ENCODE measurements around the gene PLCB1. TPM values are rescaled to one million over a fixed set of nuclear protein-coding genes. Genes with fewer than 3 reads are reported as not detected.
A peak's percentile ranks its signal among the peaks of the same experiment; 100 is the strongest.

The PLCB1 gene
- total and polyA plus RNA-seq, 2 experiments from 2014 or later = 8.0 to 17.6 TPM

- Histone ChIP-seq H3K9me3 (ENCODE audit: low read depth) (no peaks in the 10 kb centered on the region), H3K36me3 (no peaks in the 10 kb centered on the region), H3K4me3 (no peak overlapping the region), H3K27ac (no peak overlapping the region), H3K27me3 (no peaks in the 10 kb centered on the region), H3K4me1 (ENCODE audit: low read depth) (no peaks in the 10 kb centered on the region)
- TF ChIP-seq CTCF (IDR thresholded peaks at IDR 0.05; ENCODE audit: low read depth, low read length) = no peak
- no peak for DNase-seq (ENCODE audit: low read depth in 1 of 2, low spot score in 1 of 2)
These were observed 400.1 kb downstream of the PLCB1 start for GRCh38 chr20:8532169-8532568.

GRCh38 chr20:8534368-8535160 lies 402.5 kb downstream of the PLCB1 start:
- H3K4me3 ChIP-seq = no peak overlapping the region
- no peaks in the 10 kb centered on the region for H3K27me3 ChIP-seq
- no peaks in the 10 kb centered on the region for H3K36me3 ChIP-seq
- no peak for TF ChIP-seq CTCF (IDR thresholded peaks at IDR 0.05; ENCODE audit: low read depth, low read length)
- no peak overlapping the region for H3K27ac ChIP-seq
- no peak for DNase-seq (ENCODE audit: low read depth in 1 of 2, low spot score in 1 of 2)
- H3K9me3 ChIP-seq (ENCODE audit: low read depth) = no peaks in the 10 kb centered on the region
- no peaks in the 10 kb centered on the region for H3K4me1 ChIP-seq (ENCODE audit: low read depth)

GRCh38 chr20:8535403-8536261 lies 403.6 kb downstream of the PLCB1 start:
- Histone ChIP-seq H3K27me3 (no peaks in the 10 kb centered on the region), H3K9me3 (ENCODE audit: low read depth) (no peaks in the 10 kb centered on the region), H3K36me3 (no peaks in the 10 kb centered on the region), H3K27ac (no peak overlapping the region), H3K4me1 (ENCODE audit: low read depth) (no peaks in the 10 kb centered on the region), H3K4me3 (no peak overlapping the region)
- DNase-seq (ENCODE audit: low read depth in 1 of 2, low spot score in 1 of 2) = peak; percentile 25 to 32
- peak; percentile 63 for TF ChIP-seq CTCF (IDR thresholded peaks at IDR 0.05; ENCODE audit: low read depth, low read length)

- Histone ChIP-seq H3K4me1 (ENCODE audit: low read depth) (no peaks in the 10 kb centered on the region), H3K4me3 (no peak overlapping the region), H3K27ac (no peak overlapping the region), H3K36me3 (no peaks in the 10 kb centered on the region), H3K27me3 (no peaks in the 10 kb centered on the region), H3K9me3 (ENCODE audit: low read depth) (no peaks in the 10 kb centered on the region)
- DNase-seq (ENCODE audit: low read depth in 1 of 2, low spot score in 1 of 2) = no peak
- TF ChIP-seq CTCF (IDR thresholded peaks at IDR 0.05; ENCODE audit: low read depth, low read length) = no peak
These were observed 404.2 kb downstream of the PLCB1 start for GRCh38 chr20:8536262-8536618.

- TF ChIP-seq CTCF (IDR thresholded peaks at IDR 0.05; ENCODE audit: low read depth, low read length) = no peak
- Histone ChIP-seq H3K27me3 (no peaks in the 10 kb centered on the region), H3K36me3 (no peaks in the 10 kb centered on the region), H3K9me3 (ENCODE audit: low read depth) (no peaks in the 10 kb centered on the region), H3K4me3 (no peak overlapping the region), H3K4me1 (ENCODE audit: low read depth) (no peaks in the 10 kb centered on the region), H3K27ac (no peak overlapping the region)
- no peak for DNase-seq (ENCODE audit: low read depth in 1 of 2, low spot score in 1 of 2)
These were observed 408.4 kb downstream of the PLCB1 start for GRCh38 chr20:8540466-8540865.
